Liver (tissue), 3 donors: ENCODE measurements around the gene ZBTB18.

Source experiments
- ATF3 ChIP-seq: IDR thresholded peaks from 2 replicates; pipeline ENCODE4 v1.6.1; 2016; ENCODE audit warnings: antibody characterized with exemption
- CTCF ChIP-seq: fragments of 150-350 bp; IDR thresholded peaks from 2 replicates; pipeline ENCODE4 v1.5.1; 2017; ENCODE audit warnings: improper control_type of control experiment, low read depth, low read length; ENCODE audit not compliant: missing input control
- FOXA1 ChIP-seq: IDR thresholded peaks from 2 replicates; pipeline ENCODE4 v1.6.1; 2016; ENCODE audit warnings: antibody characterized with exemption
- GABPA ChIP-seq, 2 donors: IDR thresholded peaks in 1 of 2; conservative IDR thresholded peaks in 1 of 2; 2 replicates each; pipeline ENCODE4 v1.6.1; 2016; ENCODE audit warnings: antibody characterized with exemption in 2 of 2, mild to moderate bottlenecking in 1 of 2, moderate library complexity in 1 of 2
- HNF4G ChIP-seq: IDR thresholded peaks from 2 replicates; pipeline ENCODE4 v1.6.1; 2016; ENCODE audit warnings: antibody characterized with exemption
- JUND ChIP-seq, 2 donors: IDR thresholded peaks; 2 replicates each; pipeline ENCODE4 v1.6.1; 2016; ENCODE audit warnings: antibody characterized with exemption in 2 of 2
- MAX ChIP-seq: IDR thresholded peaks from 2 replicates; pipeline ENCODE4 v1.6.1; 2016; ENCODE audit warnings: antibody characterized with exemption
- RAD21 ChIP-seq, 2 donors: IDR thresholded peaks; 2 replicates each; pipeline ENCODE4 v1.6.1; 2016; ENCODE audit warnings: antibody characterized with exemption in 2 of 2, mild to moderate bottlenecking in 2 of 2
- TAF1 ChIP-seq: conservative IDR thresholded peaks from 2 replicates; pipeline ENCODE4 v1.6.1; 2016; ENCODE audit warnings: antibody characterized with exemption, mild to moderate bottlenecking
- YY1 ChIP-seq: IDR thresholded peaks from 2 replicates; pipeline ENCODE4 v1.6.1; 2016; ENCODE audit warnings: antibody characterized with exemption, mild to moderate bottlenecking
- donor health status: healthy.
- donor health status: healthy.

- TF ChIP-seq CTCF (no peak), MAX (peak; percentile 92), JUND (IDR thresholded peaks at IDR 0.05) (peak; percentile 67 to 87), FOXA1 (no peak), GABPA (IDR thresholded peaks at IDR 0.05 in 1 of 2, conservative IDR thresholded peaks at IDR 0.05 in 1 of 2) (no peak), ATF3 (no peak), TAF1 (no peak), HNF4G (no peak), RAD21 (IDR thresholded peaks at IDR 0.05) (peak; percentile 36 to 51), YY1 (peak; percentile 29)
These were observed 16.8 kb downstream of the ZBTB18 start for GRCh38 chr1:244067893-244068292.
